Islet precursor cell (in vitro differentiated cells): Measurements from ENCODE around the gene PLD1.
"Not testable (repeated sequence)": the region's sequence is repeated elsewhere in the genome, so short reads cannot be mapped to it uniquely, and the experiment has no call there.

Experiments used
- DNase-seq: peaks from one replicate; pipeline ENCODE4 v3.0.0-alpha.2; 2018

PLD1 gene

GRCh38 chr3:171598990-171599389 is 211.3 kb downstream of the PLD1 start:
- no peak for DNase-seq

GRCh38 chr3:171592786-171593185 is 217.5 kb downstream of the PLD1 start:
- no peak for DNase-seq

- no peak for DNase-seq
Observed at GRCh38 chr3:171591070-171591469, 219.2 kb downstream of the PLD1 start.

GRCh38 chr3:171586274-171586673 is 224.0 kb downstream of the PLD1 start:
- no peak for DNase-seq

- DNase-seq, result peak; percentile 92
Observed at GRCh38 chr3:171585039-171585438, 225.2 kb downstream of the PLD1 start.

- DNase-seq, result no peak
Observed at GRCh38 chr3:171584100-171584499, 226.2 kb downstream of the PLD1 start.

GRCh38 chr3:171574556-171575240 is 235.6 kb downstream of the PLD1 start:
- no peak for DNase-seq

GRCh38 chr3:171569571-171570132 is 240.6 kb downstream of the PLD1 start:
- no peak for DNase-seq

GRCh38 chr3:171568766-171569165 is 241.5 kb downstream of the PLD1 start:
- DNase-seq, result no peak

- no peak for DNase-seq
Observed at GRCh38 chr3:171566803-171567422, 243.4 kb downstream of the PLD1 start.

- DNase-seq, result no peak
Observed at GRCh38 chr3:171565481-171566058, 244.7 kb downstream of the PLD1 start.

- DNase-seq, result no peak
Observed at GRCh38 chr3:171564748-171565480, 245.4 kb downstream of the PLD1 start.

GRCh38 chr3:171563298-171563697 is 247.0 kb downstream of the PLD1 start:
- no peak for DNase-seq

- DNase-seq, result not testable (repeated sequence)
Observed at GRCh38 chr3:171562459-171562858, 247.8 kb downstream of the PLD1 start.

- no peak for DNase-seq
Observed at GRCh38 chr3:171561596-171562323, 248.5 kb downstream of the PLD1 start.

GRCh38 chr3:171559586-171559985 is 250.7 kb downstream of the PLD1 start:
- no peak for DNase-seq

- no peak for DNase-seq
Observed at GRCh38 chr3:171558188-171558696, 252.0 kb downstream of the PLD1 start.

- DNase-seq, result no peak
Observed at GRCh38 chr3:171557173-171557572, 253.1 kb downstream of the PLD1 start.

GRCh38 chr3:171556574-171557145 is 253.6 kb downstream of the PLD1 start:
- DNase-seq, result no peak

GRCh38 chr3:171556148-171556547 is 254.1 kb downstream of the PLD1 start:
- DNase-seq, result no peak

GRCh38 chr3:171553086-171553485 is 257.2 kb downstream of the PLD1 start:
- no peak for DNase-seq

GRCh38 chr3:171552531-171552930 is 257.8 kb downstream of the PLD1 start:
- DNase-seq, result no peak
